A673 (cell line): ENCODE measurements around the gene SLIT3. TPM values are rescaled to one million over a fixed set of nuclear protein-coding genes. Genes with fewer than 3 reads are reported as not detected.

Experiments
- BruUV-seq: library from RNA; stranded (reverse); fragments of 400-500 nt; replicated peaks from 2 replicates; lab custom pipeline; 2021; lab: Mats Ljungman, UMichigan
- CTCF ChIA-PET: fragments of 300-600 bp; sonication (Branson Sonifier 250); formaldehyde crosslinking; loops from one replicate; lab custom pipeline; 2022; ENCODE audit warnings: antibody characterized with exemption; lab: Charles Lee
- POLR2A ChIA-PET: fragments of 300-600 bp; sonication (Branson Sonifier 250); formaldehyde crosslinking; loops from one replicate; lab custom pipeline; 2022; ENCODE audit warnings: antibody characterized with exemption; ENCODE audit not compliant: low non-redundant PET; lab: Charles Lee
- DNase-seq: peaks from one replicate; pipeline ENCODE4 v3.0.0-alpha.2; 2015; ENCODE audit warnings: low spot score
- H3K27ac ChIP-seq: fragments of 200-600 bp; sonication (generic); 2 replicates; pipeline ENCODE4 v1.5.1; 2016; ENCODE audit warnings: mixed run types, low read depth, mild to moderate bottlenecking, mixed read lengths, antibody characterized with exemption, low read length; ENCODE audit not compliant: poor library complexity, severe bottlenecking
- H3K27me3 ChIP-seq: fragments of 200-600 bp; sonication (generic); replicated peaks from 2 replicates; pipeline ENCODE4 v1.6.1; 2017; ENCODE audit warnings: mixed run types, low read depth, mild to moderate bottlenecking, mixed read lengths, antibody characterized with exemption, low read length; ENCODE audit not compliant: insufficient read depth, poor library complexity
- H3K36me3 ChIP-seq: fragments of 200-600 bp; sonication (generic); 2 replicates; pipeline ENCODE4 v1.6.1; 2016; ENCODE audit warnings: mixed run types, mild to moderate bottlenecking, mixed read lengths, antibody characterized with exemption, low read length; ENCODE audit not compliant: insufficient read depth, poor library complexity, severe bottlenecking
- H3K4me1 ChIP-seq: fragments of 200-600 bp; sonication (generic); 2 replicates; pipeline ENCODE4 v1.6.1; 2017; ENCODE audit warnings: mixed run types, mild to moderate bottlenecking, mixed read lengths, antibody characterized with exemption, low read length; ENCODE audit not compliant: insufficient read depth, poor library complexity, severe bottlenecking
- H3K4me3 ChIP-seq: fragments of 200-600 bp; sonication (generic); 2 replicates; pipeline ENCODE4 v1.5.1; 2016; ENCODE audit warnings: low read depth, mixed run types, mild to moderate bottlenecking, mixed read lengths, low read length; ENCODE audit not compliant: poor library complexity, severe bottlenecking
- H3K9me3 ChIP-seq: fragments of 200-600 bp; sonication (generic); 2 replicates; pipeline ENCODE4 v1.6.1; 2016; ENCODE audit warnings: mixed run types, low read depth, mild to moderate bottlenecking, mixed read lengths, antibody characterized with exemption, low read length; ENCODE audit not compliant: poor library complexity, severe bottlenecking
- EZH2 ChIP-seq: fragments of 200-600 bp; sonication (generic); IDR thresholded peaks from 2 replicates; pipeline ENCODE4 v1.6.1; 2017; ENCODE audit warnings: borderline replicate concordance, low read depth, mild to moderate bottlenecking, mixed read lengths, antibody characterized with exemption, low read length; ENCODE audit not compliant: poor library complexity, severe bottlenecking
- intact Hi-C: fragments of 100-400 bp; cut with micrococcal nuclease; formaldehyde crosslinking; loops from one replicate; pipeline ENCODE4 v1.10.0; 2022; ENCODE audit not compliant: unreplicated experiment
- total RNA-seq: library from RNA; stranded (reverse); gene quantifications from 2 replicates; pipeline ENCODE4 v1.2.3, GENCODE V29; 2021
- TF ChIP-seq, protein P1 (sequence below): fragments of 300-800, 200-600 bp; sonication (generic); conservative IDR thresholded peaks from 2 replicates; pipeline ENCODE4 v1.5.1; 2017; ENCODE audit warnings: low read depth, mild to moderate bottlenecking, antibody characterized with exemption, low read length, moderate library complexity, mixed read lengths

Gene SLIT3
- total RNA-seq, 1 experiment from 2014 or later: not detected

GRCh38 chr5:169260896-169261569 lies 39.9 kb downstream of the SLIT3 start:
- Histone ChIP-seq H3K27me3 (peaks cover 30% of the 10 kb centered on the region), H3K4me3 (no peak overlapping the region), H3K27ac (no peak overlapping the region), H3K36me3 (no peaks in the 10 kb centered on the region), H3K9me3 (no peaks in the 10 kb centered on the region), H3K4me1 (no peaks in the 10 kb centered on the region)
- intact Hi-C loops: no loop called here
- POLR2A ChIA-PET: no interaction called here
- no TSS peak for BruUV-seq
- DNase-seq: no peak
- no peak for TF ChIP-seq EZH2
- TF ChIP-seq, protein P1, sequence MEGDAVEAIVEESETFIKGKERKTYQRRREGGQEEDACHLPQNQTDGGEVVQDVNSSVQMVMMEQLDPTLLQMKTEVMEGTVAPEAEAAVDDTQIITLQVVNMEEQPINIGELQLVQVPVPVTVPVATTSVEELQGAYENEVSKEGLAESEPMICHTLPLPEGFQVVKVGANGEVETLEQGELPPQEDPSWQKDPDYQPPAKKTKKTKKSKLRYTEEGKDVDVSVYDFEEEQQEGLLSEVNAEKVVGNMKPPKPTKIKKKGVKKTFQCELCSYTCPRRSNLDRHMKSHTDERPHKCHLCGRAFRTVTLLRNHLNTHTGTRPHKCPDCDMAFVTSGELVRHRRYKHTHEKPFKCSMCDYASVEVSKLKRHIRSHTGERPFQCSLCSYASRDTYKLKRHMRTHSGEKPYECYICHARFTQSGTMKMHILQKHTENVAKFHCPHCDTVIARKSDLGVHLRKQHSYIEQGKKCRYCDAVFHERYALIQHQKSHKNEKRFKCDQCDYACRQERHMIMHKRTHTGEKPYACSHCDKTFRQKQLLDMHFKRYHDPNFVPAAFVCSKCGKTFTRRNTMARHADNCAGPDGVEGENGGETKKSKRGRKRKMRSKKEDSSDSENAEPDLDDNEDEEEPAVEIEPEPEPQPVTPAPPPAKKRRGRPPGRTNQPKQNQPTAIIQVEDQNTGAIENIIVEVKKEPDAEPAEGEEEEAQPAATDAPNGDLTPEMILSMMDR: no peak
- CTCF ChIA-PET: no interaction called here

GRCh38 chr5:169258372-169259000 lies 42.5 kb downstream of the SLIT3 start:
- ChIA-PET POLR2A (no interaction called here), CTCF (no interaction called here)
- Histone ChIP-seq H3K4me1 (no peaks in the 10 kb centered on the region), H3K36me3 (no peaks in the 10 kb centered on the region), H3K27me3 (peaks cover 30% of the 10 kb centered on the region), H3K27ac (no peak overlapping the region), H3K9me3 (no peaks in the 10 kb centered on the region), H3K4me3 (no peak overlapping the region)
- intact Hi-C loops: no loop called here
- TF ChIP-seq, protein P1: no peak
- TF ChIP-seq EZH2: no peak
- DNase-seq: no peak
- BruUV-seq: no TSS peak

GRCh38 chr5:169256191-169256590 lies 44.7 kb downstream of the SLIT3 start:
- BruUV-seq: no TSS peak
- CTCF ChIA-PET: no interaction called here
- no peak for TF ChIP-seq EZH2
- TF ChIP-seq, protein P1: no peak
- POLR2A ChIA-PET: no interaction called here
- peaks cover 40% of the 10 kb centered on the region for H3K27me3 ChIP-seq
- no peaks in the 10 kb centered on the region for H3K36me3 ChIP-seq
- no peak for DNase-seq
- intact Hi-C loops: no loop called here
- no peaks in the 10 kb centered on the region for H3K9me3 ChIP-seq
- H3K4me3 ChIP-seq: no peak overlapping the region
- no peak overlapping the region for H3K27ac ChIP-seq
- H3K4me1 ChIP-seq: no peaks in the 10 kb centered on the region
